Transverse colon (tissue), 4 donors: ENCODE data around the gene PPM1H. TPM values are rescaled to one million over a fixed set of nuclear protein-coding genes. Genes with fewer than 3 reads are reported as not detected.
"Not testable (repeated sequence)": the region's sequence is repeated elsewhere in the genome, so short reads cannot be mapped to it uniquely, and the experiment has no call there.

ENCODE experiments used
- DNase-seq: peaks from one replicate; pipeline ENCODE4 v3.0.0-alpha.2; 2019
- H3K27ac ChIP-seq, 4 donors: fragments of 200-600 bp; sonication (generic); 2 replicates each; pipeline ENCODE4 v1.5.1; 2016 to 2018; ENCODE audit warnings: inconsistent platforms in 4 of 4
- H3K27me3 ChIP-seq: fragments of 200-600 bp; sonication (generic); 2 replicates; pipeline ENCODE4 v1.5.1; 2017; ENCODE audit warnings: inconsistent platforms
- H3K36me3 ChIP-seq, 4 donors: fragments of 200-600 bp; sonication (generic); 2 replicates each; pipeline ENCODE4 v1.5.1; 2017 to 2019; ENCODE audit warnings: inconsistent platforms in 4 of 4
- H3K4me1 ChIP-seq, 4 donors: fragments of 200-600 bp; sonication (generic); 2 replicates each; pipeline ENCODE4 v1.5.1; 2017 to 2020; ENCODE audit warnings: inconsistent platforms in 4 of 4
- H3K4me3 ChIP-seq, 4 donors: fragments of 200-600 bp; sonication (generic); 1 replicate in 1 of 4; 2 replicates in 3 of 4; pipeline versions ENCODE4 v1.5.1 to v1.6.1; 2017 to 2019; ENCODE audit warnings: inconsistent platforms in 4 of 4
- H3K9me3 ChIP-seq, 2 donors: fragments of 200-600 bp; sonication (generic); 2 replicates each; pipeline ENCODE4 v1.5.1; 2017 to 2019; ENCODE audit warnings: inconsistent platforms in 2 of 2
- CTCF ChIP-seq, 5 experiments: fragments of 200-600 bp in 3 of 5; fragments of 450-650 bp in 2 of 5; sonication (generic) in 3 of 5; IDR thresholded peaks; 1 replicate in 2 of 5; 2 replicates in 3 of 5; pipeline ENCODE4 v1.5.1; 2016 to 2017; ENCODE audit warnings: antibody characterized with exemption in 5 of 5, inconsistent platforms in 3 of 5, mild to moderate bottlenecking in 2 of 5, moderate library complexity in 1 of 5
- EP300 ChIP-seq: sonication (generic); formaldehyde crosslinking; IDR thresholded peaks from one replicate; pipeline ENCODE4 v1.6.1; 2017; ENCODE audit warnings: antibody characterized with exemption, low read depth
- POLR2A ChIP-seq: fragments of 450-650 bp; IDR thresholded peaks from one replicate; pipeline ENCODE4 v1.6.1; 2016; ENCODE audit warnings: antibody characterized with exemption, mild to moderate bottlenecking, moderate library complexity
- POLR2AphosphoS5 ChIP-seq, 3 donors: sonication (generic); formaldehyde crosslinking; IDR thresholded peaks; one replicate each; pipeline ENCODE4 v1.6.1; 2016; ENCODE audit warnings: antibody characterized with exemption in 3 of 3
- WGBS, 2 donors: methylation state at CpG; one replicate each; pipeline ENCODE4 v1.1.5; 2018; ENCODE audit warnings: low coverage in 1 of 2; 5-methylcytosine and 5-hydroxymethylcytosine counted together
- in situ Hi-C, 4 donors: fragments of 200-750 bp; cut with MboI; loops; one replicate each; pipeline versions ENCODE4 v1.15.0 to v1.15.1; 2017; ENCODE audit warnings: low sequenced_read_pairs in 3 of 4, low pct_ligation_motif_present in 1 of 4, low pct_unique_long_range_greater_than_20kb in 1 of 4
- intact Hi-C: fragments of 100-400 bp; cut with DNase I; formaldehyde crosslinking; loops from one replicate; pipeline ENCODE4 v1.15.1; 2023; ENCODE audit warnings: low total_unique reads
- total RNA-seq, 4 donors: library from RNA; depleted of rRNA; stranded (reverse); fragments of >200 nt; gene quantifications; one replicate each; pipeline ENCODE4 v1.1.0, GENCODE V29; 2016

Gene PPM1H
- total RNA-seq, 4 donors from 2014 or later, result 0.37 to 3.2 (median 2.8) TPM

DNA sequence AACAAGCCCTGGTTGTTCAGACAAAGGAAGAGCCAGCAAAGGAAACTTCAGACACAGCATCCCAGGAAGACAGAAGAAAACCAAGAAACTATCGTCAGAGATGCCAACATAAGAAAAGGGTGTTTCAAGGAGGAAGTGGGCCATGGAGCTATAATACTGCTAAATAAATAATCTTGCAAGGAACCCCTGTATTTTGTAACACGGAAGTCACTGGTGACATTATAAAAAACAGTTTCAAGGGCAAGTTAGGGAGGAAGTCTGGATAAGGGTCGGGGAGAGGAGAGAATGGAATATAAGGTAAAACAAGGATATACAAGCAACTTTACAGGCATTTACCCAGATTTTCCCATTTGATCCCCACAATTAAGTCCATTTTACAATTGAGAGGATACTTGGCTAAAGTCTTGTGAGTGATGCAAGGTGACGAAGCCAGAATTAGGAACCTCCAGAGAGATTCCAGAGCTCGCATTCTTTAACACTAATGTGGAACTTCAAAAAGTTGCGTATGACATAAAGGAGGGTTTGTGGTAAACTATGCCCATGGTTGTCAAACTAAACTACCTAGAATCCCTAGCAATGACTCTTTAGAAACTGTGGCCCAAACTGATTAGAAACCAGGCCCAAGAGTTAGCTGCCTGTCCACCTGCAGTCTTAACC is 46.4 kb downstream of the PPM1H start:
- in situ Hi-C loops, result no loop called here
- WGBS, 2 donors, result 49 to 89% methylated on average over 3 to 6 of the region's 6 CpGs

GRCh38 chr12:62886796-62887195 is 48.2 kb downstream of the PPM1H start:
- Histone ChIP-seq H3K27me3 (no peaks in the 10 kb centered on the region), H3K4me3 (no peak overlapping the region), H3K27ac (no peak overlapping the region), H3K9me3 (no peaks in the 10 kb centered on the region), H3K36me3 (no peaks in the 10 kb centered on the region), H3K4me1 (no peaks in the 10 kb centered on the region)
- DNase-seq, result no peak
- intact Hi-C loops, result no loop called here
- in situ Hi-C loops, result no loop called here
- TF ChIP-seq POLR2AphosphoS5 (IDR thresholded peaks at IDR 0.05) (no peak), CTCF (IDR thresholded peaks at IDR 0.05) (no peak), EP300 (no peak), POLR2A (no peak)
- 82% methylated on average over 6 of the region's 6 CpGs for WGBS, 2 donors

More for the DNA sequence above, 46.4 kb downstream of the PPM1H start:
- TF ChIP-seq POLR2A, result no peak
- TF ChIP-seq EP300, result no peak
- TF ChIP-seq CTCF (IDR thresholded peaks at IDR 0.05), result no peak
- TF ChIP-seq POLR2AphosphoS5 (IDR thresholded peaks at IDR 0.05), result no peak
- Histone ChIP-seq H3K27ac (no peak overlapping the region), H3K4me1 (peaks cover 0 to 4% (median 0%) of the 10 kb centered on the region in 4 donors), H3K36me3 (no peaks in the 10 kb centered on the region), H3K27me3 (no peaks in the 10 kb centered on the region), H3K4me3 (no peak overlapping the region), H3K9me3 (no peaks in the 10 kb centered on the region)
- no peak for DNase-seq
- intact Hi-C loops, result no loop called here

GRCh38 chr12:62885242-62885641 is 49.7 kb downstream of the PPM1H start:
- in situ Hi-C loops, result no loop called here
- Histone ChIP-seq H3K36me3 (no peaks in the 10 kb centered on the region), H3K9me3 (no peaks in the 10 kb centered on the region), H3K27me3 (no peaks in the 10 kb centered on the region), H3K4me1 (no peaks in the 10 kb centered on the region), H3K4me3 (no peak overlapping the region), H3K27ac (no peak overlapping the region)
- TF ChIP-seq CTCF (IDR thresholded peaks at IDR 0.05), result no peak
- no peak for TF ChIP-seq EP300
- no peak for TF ChIP-seq POLR2A
- no peak for TF ChIP-seq POLR2AphosphoS5 (IDR thresholded peaks at IDR 0.05)
- intact Hi-C loops, result no loop called here
- DNase-seq, result no peak

- intact Hi-C loops, DNase-seq, H3K4me1 ChIP-seq, H3K27ac ChIP-seq, H3K4me3 ChIP-seq, H3K9me3 ChIP-seq, H3K36me3 ChIP-seq, H3K27me3 ChIP-seq, in situ Hi-C loops: not testable (repeated sequence)
- 65 to 86% methylated on average over 4 to 5 of the region's 5 CpGs for WGBS, 2 donors
Observed at GRCh38 chr12:62884832-62885231, 50.1 kb downstream of the PPM1H start.

DNA sequence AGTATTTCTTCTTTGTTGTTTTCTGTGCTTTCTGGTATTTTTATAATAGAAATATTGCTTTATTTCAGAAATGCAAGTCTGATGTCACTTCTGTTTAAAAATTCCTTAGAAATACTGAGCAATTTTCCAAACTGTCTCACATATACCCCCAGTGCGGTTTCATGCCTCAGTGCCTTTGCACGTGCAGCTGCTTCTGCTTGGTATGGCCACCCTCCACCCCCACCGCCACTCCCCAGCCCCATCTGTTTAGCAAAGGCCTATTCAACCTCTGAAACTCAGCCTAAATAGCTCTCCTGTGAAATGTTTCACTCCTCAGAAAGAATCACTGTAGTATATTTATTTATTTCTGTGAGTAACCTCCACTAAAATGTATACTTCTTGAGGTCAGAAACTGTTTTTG is 52.3 kb downstream of the PPM1H start:
- no peaks in the 10 kb centered on the region for H3K36me3 ChIP-seq
- no peaks in the 10 kb centered on the region for H3K9me3 ChIP-seq
- in situ Hi-C loops, result no loop called here
- no peak overlapping the region for H3K27ac ChIP-seq
- 78% methylated on average over 3 of the region's 3 CpGs; no CpG with 5 or more reads in 1 of the 2 donors for WGBS, 2 donors
- DNase-seq, result no peak
- H3K27me3 ChIP-seq, result no peaks in the 10 kb centered on the region
- no peaks in the 10 kb centered on the region for H3K4me1 ChIP-seq
- intact Hi-C loops, result no loop called here
- H3K4me3 ChIP-seq, result no peak overlapping the region
- no peak for TF ChIP-seq POLR2A
- no peak for TF ChIP-seq CTCF (IDR thresholded peaks at IDR 0.05)
- no peak for TF ChIP-seq EP300
- TF ChIP-seq POLR2AphosphoS5 (IDR thresholded peaks at IDR 0.05), result no peak
